HepG2 (cell line): ENCODE measurements around the gene PLXNA4. TPM values are rescaled to one million over a fixed set of nuclear protein-coding genes. Genes with fewer than 3 reads are reported as not detected.

Source experiments
- ATAC-seq: fragments of 200-7000 bp; cut with Tn5 transposase; 3 replicates; pipeline ENCODE4 v1.9.1; 2020; ENCODE audit warnings: mild to moderate bottlenecking, moderate library complexity
- BruUV-seq: library from RNA; stranded (reverse); fragments of 400-500 nt; replicated peaks from 2 replicates; lab custom pipeline; 2021; lab: Mats Ljungman, UMichigan
- CTCF ChIA-PET: fragments of 300-600 bp; formaldehyde crosslinking; extraction: SDS; loops from one replicate; lab custom pipeline; 2021; ENCODE audit warnings: low total read pairs, inconsistent platforms, low intra/inter-chr PET ratio; lab: Yijun Ruan, JAX
- POLR2A ChIA-PET: fragments of 350-600 bp; sonication (Branson Sonifier 250); formaldehyde crosslinking; loops from one replicate; lab custom pipeline; 2020; ENCODE audit warnings: antibody characterized with exemption, inconsistent platforms; lab: Yijun Ruan, JAX
- DNase-seq: peaks from one replicate; pipeline ENCODE4 v3.0.0-alpha.2; 2015; ENCODE audit warnings: low spot score
- FAIRE-seq: peaks from 3 replicates; lab custom pipeline; 2011; peaks lifted over from hg19 to GRCh38; lab: Jason Lieb, UNC
- H2AFZ ChIP-seq: one replicate; pipeline ENCODE4 v1.6.1; 2011; ENCODE audit warnings: low read length, inconsistent platforms
- H3K27ac ChIP-seq: fragments of 300-600 bp; 3 replicates; pipeline ENCODE4 v1.8.0; 2011; ENCODE audit warnings: mixed run types, mild to moderate bottlenecking, mixed read lengths, low read length, inconsistent platforms; ENCODE audit not compliant: insufficient read depth; ENCODE audit errors: extremely low read length
- H3K27me3 ChIP-seq, 2 experiments: fragments of 200-600 bp in 1 of 2; 2 replicates in 1 of 2; 3 replicates in 1 of 2; pipeline versions ENCODE4 v1.6.0 to v1.8.0; 2011; ENCODE audit warnings: low read length in 2 of 2, mild to moderate bottlenecking in 2 of 2, moderate library complexity in 2 of 2, inconsistent platforms in 1 of 2; ENCODE audit not compliant: insufficient read depth in 2 of 2, control insufficient read depth in 1 of 2
- H3K36me3 ChIP-seq, 2 experiments: fragments of 200-600 bp in 1 of 2; replicated peaks in 1 of 2; 2 replicates in 1 of 2; 3 replicates in 1 of 2; pipeline versions ENCODE4 v1.5.1 to v1.8.0; 2011; ENCODE audit warnings: low read length in 2 of 2, inconsistent platforms in 1 of 2; ENCODE audit not compliant: insufficient read depth in 2 of 2, control insufficient read depth in 1 of 2
- H3K4me1 ChIP-seq: 2 replicates; pipeline ENCODE4 v1.5.1; 2012; ENCODE audit warnings: low read length, inconsistent platforms; ENCODE audit not compliant: insufficient read depth
- H3K4me2 ChIP-seq: 2 replicates; pipeline ENCODE4 v1.6.0; 2011; ENCODE audit warnings: low read depth, low read length, inconsistent platforms
- H3K4me3 ChIP-seq, 3 experiments: fragments of 200-600 bp in 1 of 3; sonication (generic), shearing (Covaris generic) in 1 of 3; replicated peaks in 1 of 3; 2 replicates each; pipeline ENCODE4 v1.5.1; 2011 to 2016; ENCODE audit warnings: low read length in 3 of 3, inconsistent platforms in 2 of 3, low read depth in 2 of 3, mild to moderate bottlenecking in 2 of 3, control low read depth in 1 of 3, mixed read lengths in 1 of 3; ENCODE audit not compliant: insufficient read depth in 1 of 3
- H3K79me2 ChIP-seq: one replicate; pipeline ENCODE4 v1.6.1; 2011; ENCODE audit warnings: low read length, inconsistent platforms; ENCODE audit not compliant: insufficient read depth
- H3K9ac ChIP-seq: 2 replicates; pipeline ENCODE4 v1.6.0; 2011; ENCODE audit warnings: mild to moderate bottlenecking, low read depth, low read length, inconsistent platforms; ENCODE audit not compliant: insufficient read depth
- H3K9me3 ChIP-seq: 2 replicates; pipeline ENCODE4 v1.5.1; 2012; ENCODE audit warnings: mild to moderate bottlenecking, low read length
- H4K20me1 ChIP-seq: 2 replicates; pipeline ENCODE4 v1.6.0; 2011; ENCODE audit warnings: inconsistent platforms, mild to moderate bottlenecking, low read length, moderate library complexity; ENCODE audit not compliant: insufficient read depth
- KLF9 ChIP-seq: IDR thresholded peaks from 2 replicates; pipeline ENCODE4 v1.6.1; 2016; ENCODE audit warnings: low read depth
- MAFK ChIP-seq, 2 experiments: IDR thresholded peaks in 1 of 2; conservative IDR thresholded peaks in 1 of 2; 2 replicates each; pipeline ENCODE4 v1.6.1; 2011; ENCODE audit warnings: improper control_type of control experiment in 2 of 2, low read length in 2 of 2
- ZNF678 ChIP-seq: sonication (generic); formaldehyde crosslinking; IDR thresholded peaks from 2 replicates; pipeline ENCODE4 v1.4.0; 2020; ENCODE audit warnings: mild to moderate bottlenecking, missing genetic modification reagents
- WGBS: methylation state at CpG from one replicate; pipeline ENCODE4 v1.1.6; 2017; ENCODE audit warnings: low lambda C conversion rate; 5-methylcytosine and 5-hydroxymethylcytosine counted together
- in situ Hi-C: cut with HindIII; loops from 2 replicates; pipeline ENCODE4 v1.10.0; 2017; ENCODE audit warnings: low pct_unique_long_range_greater_than_20kb; ENCODE audit not compliant: extremely low pct_ligation_motif_present
- intact Hi-C: fragments of 100-400 bp; cut with micrococcal nuclease; formaldehyde crosslinking; loops from one replicate; pipeline ENCODE4 v1.10.0; 2022; ENCODE audit not compliant: unreplicated experiment
- polyA plus RNA-seq, 8 experiments: library from polyadenylated mRNA; depleted of rRNA in 3 of 8; stranded (reverse) in 7 of 8; unstranded in 1 of 8; fragments of >200 nt; fragmentation: Illumina TruSeq in 4 of 8; extraction: Trizol in 4 of 8; gene quantifications; 2 replicates each; pipeline versions ENCODE4 v1.2.1 to v1.2.3, GENCODE V29; 2011 to 2016; ENCODE audit warnings: low read depth in 4 of 8, missing spikeins in 1 of 8, mixed read lengths in 1 of 8; ENCODE audit not compliant: insufficient read depth in 1 of 8
- total RNA-seq, 5 experiments: library from RNA; depleted of rRNA; stranded (reverse); fragments of >200 nt; fragmentation: Illumina TruSeq; extraction: Trizol; gene quantifications; 2 replicates each; pipeline ENCODE4 v1.2.3, GENCODE V29; 2016; ENCODE audit warnings: low read depth in 1 of 5
- TF ChIP-seq, protein P1 (sequence below): fragments of 450-650 bp; IDR thresholded peaks from 2 replicates; pipeline ENCODE4 v1.6.1; 2016
- TF ChIP-seq, protein P2 (sequence below), 2 experiments: IDR thresholded peaks; 2 replicates each; pipeline ENCODE4 v1.6.1; 2011 to 2012; ENCODE audit warnings: low read length in 2 of 2, borderline replicate concordance in 1 of 2, low read depth in 1 of 2, mild to moderate bottlenecking in 1 of 2, moderate library complexity in 1 of 2
- TF ChIP-seq, protein P3 (sequence below): sonication (generic); formaldehyde crosslinking; IDR thresholded peaks from 2 replicates; pipeline ENCODE4 v1.5.0; 2020; ENCODE audit warnings: mild to moderate bottlenecking, missing genetic modification reagents, moderate library complexity

The PLXNA4 gene
- total and polyA plus RNA-seq, 2 of the 13 experiments (the other 11 are each of a cell fraction or from before 2014, with no cell fraction given), result 0.01 to 0.04 TPM

DNA sequence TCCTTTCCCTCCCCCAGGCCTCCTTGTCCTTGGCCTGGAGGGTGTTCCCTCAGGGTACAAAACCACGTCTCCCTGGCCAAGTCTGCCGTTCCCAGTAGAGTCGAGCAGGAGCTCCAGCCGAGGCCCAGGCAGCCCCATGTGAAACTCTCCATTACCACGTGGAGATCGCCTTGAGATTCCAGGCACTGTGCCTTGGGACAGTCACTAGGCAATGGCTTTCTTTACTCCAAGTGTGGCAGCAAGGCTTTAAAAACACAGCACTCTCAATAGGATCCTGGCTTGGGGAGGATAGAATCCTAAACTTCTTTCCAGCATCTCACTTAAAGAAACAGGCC is 57.5 kb downstream of the PLXNA4 start:
- ChIA-PET POLR2A (no interaction called here), CTCF (no interaction called here)
- Histone ChIP-seq H3K4me3 (no peak overlapping the region), H2AFZ (no peak overlapping the region), H3K9me3 (no peaks in the 10 kb centered on the region), H3K27me3 (no peaks in the 10 kb centered on the region), H3K4me1 (no peaks in the 10 kb centered on the region), H3K36me3 (no peaks in the 10 kb centered on the region), H3K27ac (no peak overlapping the region), H3K9ac (no peak overlapping the region), H3K79me2 (no peaks in the 10 kb centered on the region), H4K20me1 (no peaks in the 10 kb centered on the region), H3K4me2 (no peak overlapping the region)
- TF ChIP-seq, protein P1, sequence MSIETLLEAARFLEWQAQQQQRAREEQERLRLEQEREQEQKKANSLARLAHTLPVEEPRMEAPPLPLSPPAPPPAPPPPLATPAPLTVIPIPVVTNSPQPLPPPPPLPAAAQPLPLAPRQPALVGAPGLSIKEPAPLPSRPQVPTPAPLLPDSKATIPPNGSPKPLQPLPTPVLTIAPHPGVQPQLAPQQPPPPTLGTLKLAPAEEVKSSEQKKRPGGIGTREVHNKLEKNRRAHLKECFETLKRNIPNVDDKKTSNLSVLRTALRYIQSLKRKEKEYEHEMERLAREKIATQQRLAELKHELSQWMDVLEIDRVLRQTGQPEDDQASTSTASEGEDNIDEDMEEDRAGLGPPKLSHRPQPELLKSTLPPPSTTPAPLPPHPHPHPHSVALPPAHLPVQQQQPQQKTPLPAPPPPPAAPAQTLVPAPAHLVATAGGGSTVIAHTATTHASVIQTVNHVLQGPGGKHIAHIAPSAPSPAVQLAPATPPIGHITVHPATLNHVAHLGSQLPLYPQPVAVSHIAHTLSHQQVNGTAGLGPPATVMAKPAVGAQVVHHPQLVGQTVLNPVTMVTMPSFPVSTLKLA, result peak; percentile 71
- no peak for TF ChIP-seq ZNF678
- 20% methylated on average over 1 of the region's 6 CpGs for WGBS
- in situ Hi-C loops (no loop called here), intact Hi-C loops (no loop called here)
- no TSS peak for BruUV-seq
- DNase-seq (no peak), ATAC-seq (no peak), FAIRE-seq (no peak)

DNA sequence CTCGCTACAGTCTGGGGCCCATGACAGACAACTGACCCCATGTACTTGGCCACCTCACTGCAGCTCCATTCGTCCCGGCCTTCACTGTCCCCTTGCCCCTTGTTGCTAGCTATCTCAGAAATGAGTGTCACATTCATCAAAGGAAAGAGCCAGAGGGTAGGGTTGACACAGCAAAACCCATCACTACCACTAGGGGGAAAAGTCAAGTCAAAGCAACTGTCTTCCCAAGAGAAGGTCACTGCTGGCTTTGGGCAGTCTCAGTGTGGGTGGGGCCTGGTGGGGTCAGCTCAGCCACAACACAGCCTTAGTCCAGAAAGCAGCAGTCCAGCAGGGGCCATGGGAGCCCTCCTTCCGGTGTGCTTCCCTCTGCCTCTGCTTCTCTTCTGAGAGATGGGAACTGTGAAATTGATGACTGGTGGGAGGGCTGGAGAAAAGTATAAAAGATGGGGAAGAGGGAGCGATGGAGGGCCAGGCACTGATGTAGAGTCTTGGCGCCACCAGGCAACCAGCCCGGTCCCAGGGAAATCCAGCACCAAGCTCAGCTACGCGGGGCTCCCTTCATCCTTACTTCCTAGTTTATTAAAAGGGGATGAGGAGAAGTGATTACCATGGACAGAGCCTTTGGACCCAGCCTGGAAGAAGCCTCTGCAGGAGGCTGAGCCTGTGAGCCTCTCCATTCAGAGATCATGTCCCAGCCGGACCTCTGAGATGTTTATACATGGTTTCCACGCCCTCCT is 58.0 kb downstream of the PLXNA4 start:
- FAIRE-seq (peak; percentile 54), ATAC-seq (peak; percentile 89), DNase-seq (peak; percentile 20)
- no peaks in the 10 kb centered on the region for H3K9me3 ChIP-seq
- no peaks in the 10 kb centered on the region for H3K27me3 ChIP-seq
- no peaks in the 10 kb centered on the region for H3K36me3 ChIP-seq
- BruUV-seq, result no TSS peak
- ChIA-PET POLR2A (no interaction called here), CTCF (no interaction called here)
- no peaks in the 10 kb centered on the region for H3K79me2 ChIP-seq
- no peak overlapping the region for H3K27ac ChIP-seq
- H4K20me1 ChIP-seq, result no peaks in the 10 kb centered on the region
- H3K4me2 ChIP-seq, result no peak overlapping the region
- 47% methylated on average over 11 of the region's 11 CpGs for WGBS
- no peak overlapping the region for H3K9ac ChIP-seq
- no peaks in the 10 kb centered on the region for H3K4me1 ChIP-seq
- in situ Hi-C loops, result no loop called here
- TF ChIP-seq MAFK (conservative IDR thresholded peaks at IDR 0.05 in 1 of 2, IDR thresholded peaks at IDR 0.05 in 1 of 2; ENCODE audit: low read length in 2 of 2), result 0 out of 4 replicates have a peak, but pooled peaks of 1 of the 2 experiments have one; percentile 14
- TF ChIP-seq KLF9 (CRISPR knock-in tag), result no peak
- TF ChIP-seq, protein P2, sequence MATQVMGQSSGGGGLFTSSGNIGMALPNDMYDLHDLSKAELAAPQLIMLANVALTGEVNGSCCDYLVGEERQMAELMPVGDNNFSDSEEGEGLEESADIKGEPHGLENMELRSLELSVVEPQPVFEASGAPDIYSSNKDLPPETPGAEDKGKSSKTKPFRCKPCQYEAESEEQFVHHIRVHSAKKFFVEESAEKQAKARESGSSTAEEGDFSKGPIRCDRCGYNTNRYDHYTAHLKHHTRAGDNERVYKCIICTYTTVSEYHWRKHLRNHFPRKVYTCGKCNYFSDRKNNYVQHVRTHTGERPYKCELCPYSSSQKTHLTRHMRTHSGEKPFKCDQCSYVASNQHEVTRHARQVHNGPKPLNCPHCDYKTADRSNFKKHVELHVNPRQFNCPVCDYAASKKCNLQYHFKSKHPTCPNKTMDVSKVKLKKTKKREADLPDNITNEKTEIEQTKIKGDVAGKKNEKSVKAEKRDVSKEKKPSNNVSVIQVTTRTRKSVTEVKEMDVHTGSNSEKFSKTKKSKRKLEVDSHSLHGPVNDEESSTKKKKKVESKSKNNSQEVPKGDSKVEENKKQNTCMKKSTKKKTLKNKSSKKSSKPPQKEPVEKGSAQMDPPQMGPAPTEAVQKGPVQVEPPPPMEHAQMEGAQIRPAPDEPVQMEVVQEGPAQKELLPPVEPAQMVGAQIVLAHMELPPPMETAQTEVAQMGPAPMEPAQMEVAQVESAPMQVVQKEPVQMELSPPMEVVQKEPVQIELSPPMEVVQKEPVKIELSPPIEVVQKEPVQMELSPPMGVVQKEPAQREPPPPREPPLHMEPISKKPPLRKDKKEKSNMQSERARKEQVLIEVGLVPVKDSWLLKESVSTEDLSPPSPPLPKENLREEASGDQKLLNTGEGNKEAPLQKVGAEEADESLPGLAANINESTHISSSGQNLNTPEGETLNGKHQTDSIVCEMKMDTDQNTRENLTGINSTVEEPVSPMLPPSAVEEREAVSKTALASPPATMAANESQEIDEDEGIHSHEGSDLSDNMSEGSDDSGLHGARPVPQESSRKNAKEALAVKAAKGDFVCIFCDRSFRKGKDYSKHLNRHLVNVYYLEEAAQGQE (IDR thresholded peaks at IDR 0.05; ENCODE audit: borderline replicate concordance in 1 of 2, low read depth in 1 of 2, low read length in 2 of 2), result peak in 1 of 2 experiments; percentile 59; a peak in 1 of 4 replicates
- TF ChIP-seq, protein P3, sequence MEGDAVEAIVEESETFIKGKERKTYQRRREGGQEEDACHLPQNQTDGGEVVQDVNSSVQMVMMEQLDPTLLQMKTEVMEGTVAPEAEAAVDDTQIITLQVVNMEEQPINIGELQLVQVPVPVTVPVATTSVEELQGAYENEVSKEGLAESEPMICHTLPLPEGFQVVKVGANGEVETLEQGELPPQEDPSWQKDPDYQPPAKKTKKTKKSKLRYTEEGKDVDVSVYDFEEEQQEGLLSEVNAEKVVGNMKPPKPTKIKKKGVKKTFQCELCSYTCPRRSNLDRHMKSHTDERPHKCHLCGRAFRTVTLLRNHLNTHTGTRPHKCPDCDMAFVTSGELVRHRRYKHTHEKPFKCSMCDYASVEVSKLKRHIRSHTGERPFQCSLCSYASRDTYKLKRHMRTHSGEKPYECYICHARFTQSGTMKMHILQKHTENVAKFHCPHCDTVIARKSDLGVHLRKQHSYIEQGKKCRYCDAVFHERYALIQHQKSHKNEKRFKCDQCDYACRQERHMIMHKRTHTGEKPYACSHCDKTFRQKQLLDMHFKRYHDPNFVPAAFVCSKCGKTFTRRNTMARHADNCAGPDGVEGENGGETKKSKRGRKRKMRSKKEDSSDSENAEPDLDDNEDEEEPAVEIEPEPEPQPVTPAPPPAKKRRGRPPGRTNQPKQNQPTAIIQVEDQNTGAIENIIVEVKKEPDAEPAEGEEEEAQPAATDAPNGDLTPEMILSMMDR (CRISPR knock-in tag), result peak; percentile 25; the same call in 1 of the 2 replicates
- no peak overlapping the region for H3K4me3 ChIP-seq
- H2AFZ ChIP-seq, result no peak overlapping the region
- intact Hi-C loops, result no loop called here
